C1 segment of cervical spinal cord (tissue), 14 donors: ENCODE measurements around the gene TXLNG.
"Not testable (repeated sequence)": the region's sequence is repeated elsewhere in the genome, so short reads cannot be mapped to it uniquely, and the experiment has no call there.

Experiments
- DNase-seq, 14 donors: peaks; one replicate each; lab custom pipeline; 2025; lab: John Stamatoyannopoulos, UW

The TXLNG gene

DNA sequence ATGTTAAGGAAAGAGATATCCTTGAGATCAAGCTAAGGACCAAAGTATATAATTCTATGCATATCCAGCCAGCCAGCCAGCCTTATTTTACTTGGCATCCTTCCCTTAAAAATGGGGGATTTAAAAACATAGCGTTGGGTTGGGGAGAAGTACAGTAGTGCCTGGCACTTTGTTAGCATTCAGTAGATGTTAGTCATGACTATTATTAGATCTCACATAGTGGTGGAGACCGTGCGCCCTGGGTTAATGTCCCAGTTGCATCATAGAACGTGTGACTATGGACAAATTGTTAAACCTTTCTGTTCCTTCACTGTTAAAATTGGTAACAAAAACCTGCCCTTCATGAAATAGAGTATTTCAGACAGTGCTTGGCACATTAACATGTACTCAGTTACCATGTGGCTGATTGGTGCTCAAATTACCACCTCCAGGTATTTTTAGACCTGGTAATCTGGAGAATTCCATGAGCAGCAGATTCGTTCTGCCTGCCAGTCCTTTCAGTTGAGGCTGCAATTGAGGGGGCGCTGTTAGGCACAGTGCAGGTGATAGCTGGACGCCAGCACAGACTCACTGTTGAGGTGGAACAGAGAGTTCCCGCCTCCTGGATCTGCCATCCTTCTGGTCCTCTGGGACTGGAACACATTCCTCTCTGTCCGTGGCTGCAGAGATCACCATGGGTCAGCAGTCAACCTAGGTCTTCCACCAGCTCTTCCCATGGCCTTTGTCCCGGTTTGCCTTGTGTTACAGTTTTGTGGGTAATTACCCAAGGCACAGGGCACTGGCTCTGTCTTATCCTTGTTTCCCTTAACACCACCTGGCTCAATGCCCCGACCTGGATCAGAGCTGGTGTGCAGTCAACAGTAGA lies 52.2 kb downstream of the TXLNG start:
- peak in 1 of 14 donors; percentile 8 for DNase-seq

- DNase-seq, result no peak
These were observed 53.1 kb downstream of the TXLNG start for GRCh38 chrX:16839219-16839851.

DNA sequence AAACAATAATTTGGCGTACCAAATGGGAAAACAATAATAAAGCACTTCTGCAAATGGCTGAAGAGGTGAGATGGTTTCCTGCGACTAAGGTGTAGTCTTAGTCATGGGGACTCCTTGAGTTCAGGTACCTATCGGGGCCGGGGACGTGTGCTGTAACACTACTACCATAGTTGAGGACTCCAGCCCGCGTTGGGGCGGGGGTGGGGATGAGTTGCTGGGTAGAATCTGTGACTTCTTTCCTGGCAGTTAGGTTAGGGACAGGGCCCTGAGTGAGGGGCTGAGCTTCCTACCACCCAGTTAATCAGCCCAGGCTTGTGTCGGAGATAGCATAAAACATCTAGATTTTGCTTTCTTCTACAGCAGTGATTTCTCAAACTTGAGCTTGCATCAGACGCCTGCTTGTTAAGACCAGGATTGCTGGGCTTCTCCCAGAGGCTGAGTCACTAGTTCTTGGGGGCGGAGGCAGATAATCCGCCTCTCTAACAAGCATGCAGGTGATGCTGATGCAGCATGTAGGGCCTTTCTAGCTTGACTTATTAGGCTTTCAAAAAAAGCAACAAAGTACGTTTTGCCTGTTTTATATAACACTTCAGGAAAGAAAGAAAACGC lies 53.7 kb downstream of the TXLNG start:
- DNase-seq, result no peak

DNA sequence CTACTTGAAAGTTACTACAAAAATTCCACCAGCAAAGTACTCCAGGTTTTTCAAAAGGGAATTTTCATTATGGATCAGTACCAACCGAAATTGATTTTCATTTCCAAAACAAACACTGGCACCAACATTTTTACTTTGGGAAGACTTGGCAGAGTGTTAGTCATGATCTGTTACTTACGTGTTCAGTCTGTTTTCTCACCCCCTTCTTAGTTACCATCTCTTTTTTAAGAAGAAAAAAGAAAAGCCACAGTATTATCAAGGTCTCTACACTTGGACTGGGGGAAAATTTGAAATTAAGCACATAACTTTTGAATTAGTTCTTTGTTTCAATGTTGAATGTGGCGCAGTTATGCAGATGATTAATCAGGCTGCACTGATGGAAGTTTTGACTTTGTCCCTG lies 56.4 kb downstream of the TXLNG start:
- DNase-seq, result no peak

- DNase-seq, result no peak
These were observed 57.1 kb downstream of the TXLNG start for GRCh38 chrX:16843208-16843909.

DNA sequence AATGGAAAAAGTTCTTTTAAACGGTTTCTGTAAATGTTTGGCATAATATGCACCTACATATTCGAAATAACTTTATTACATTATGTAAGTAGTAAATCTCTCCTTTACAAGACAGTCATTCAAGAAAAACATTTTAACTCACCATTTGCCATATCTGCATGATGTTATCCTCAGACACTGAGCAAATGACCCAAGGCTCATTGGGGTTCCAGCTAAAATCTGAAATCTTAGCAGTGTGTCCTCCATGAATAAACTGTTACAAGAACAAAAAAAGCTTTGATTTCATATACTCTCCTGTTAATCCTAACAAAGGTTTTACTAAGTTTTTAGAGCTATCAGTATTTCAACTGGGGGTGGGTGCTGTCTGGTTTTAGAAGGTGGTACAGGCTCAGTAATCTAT lies 59.4 kb downstream of the TXLNG start:
- no peak for DNase-seq

DNA sequence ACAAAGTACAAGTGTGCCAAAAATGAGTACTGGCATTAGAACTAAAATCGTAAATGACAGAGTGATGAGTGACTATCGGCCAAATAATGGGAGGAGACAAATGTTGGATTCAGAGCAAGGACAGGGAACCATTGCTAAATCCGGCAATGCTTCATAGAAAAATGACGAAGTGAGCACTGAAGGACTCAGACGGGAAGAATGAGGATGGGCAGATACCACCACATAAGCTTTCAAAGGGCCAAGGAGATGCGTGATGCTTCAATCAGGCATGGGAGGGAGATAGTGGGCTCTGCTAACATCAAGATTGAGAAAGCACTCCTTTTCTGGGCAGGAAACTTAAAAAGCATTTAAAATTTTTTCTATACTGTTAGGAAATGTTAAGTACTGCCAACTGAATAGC lies 62.3 kb downstream of the TXLNG start:
- no peak for DNase-seq

DNA sequence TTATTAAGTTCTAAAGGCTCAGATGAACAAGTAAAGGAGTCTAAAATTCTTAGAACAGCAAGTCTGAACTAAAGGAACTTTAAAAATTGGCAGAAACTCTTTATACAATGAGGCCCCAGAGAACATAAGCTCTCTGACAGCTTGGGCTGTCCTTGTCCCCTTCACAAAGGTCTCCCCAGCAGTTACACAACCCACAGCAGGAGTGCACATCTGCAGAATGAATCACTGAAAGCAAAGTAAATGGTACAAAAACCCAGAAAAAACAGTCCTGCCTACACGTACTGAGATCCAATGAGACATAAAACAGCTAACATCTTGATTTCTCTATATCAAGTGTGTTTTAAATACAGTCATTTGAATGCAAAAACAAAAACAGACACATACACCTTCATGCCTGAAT lies 65.2 kb downstream of the TXLNG start:
- no peak for DNase-seq

GRCh38 chrX:16851827-16852226 lies 65.6 kb downstream of the TXLNG start:
- DNase-seq, result no peak

- DNase-seq, result no peak
These were observed 66.4 kb downstream of the TXLNG start for GRCh38 chrX:16852617-16853179.

- no peak for DNase-seq
These were observed 67.3 kb downstream of the TXLNG start for GRCh38 chrX:16853537-16853936.

- no peak for DNase-seq
These were observed 69.3 kb downstream of the TXLNG start for GRCh38 chrX:16855363-16856075.

DNA sequence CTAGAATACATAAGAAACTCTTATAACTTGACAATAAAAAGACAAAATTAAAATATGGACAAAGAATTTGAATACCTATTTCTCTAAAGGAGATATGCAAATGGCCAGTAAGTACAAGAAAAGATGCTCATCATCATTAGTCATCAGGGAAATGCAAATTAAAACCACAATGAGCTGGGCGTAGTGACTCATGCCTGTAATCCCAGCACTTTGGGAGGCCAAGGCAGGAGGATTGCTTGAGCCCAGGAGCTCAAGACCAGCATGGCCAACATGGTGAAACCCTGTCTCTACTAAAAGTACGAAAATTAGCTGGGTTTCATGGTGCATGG lies 69.8 kb downstream of the TXLNG start:
- not testable (repeated sequence) for DNase-seq

GRCh38 chrX:16856744-16857143 lies 70.5 kb downstream of the TXLNG start:
- no peak for DNase-seq

- DNase-seq, result no peak
These were observed 76.6 kb downstream of the TXLNG start for GRCh38 chrX:16862829-16863228.

DNA sequence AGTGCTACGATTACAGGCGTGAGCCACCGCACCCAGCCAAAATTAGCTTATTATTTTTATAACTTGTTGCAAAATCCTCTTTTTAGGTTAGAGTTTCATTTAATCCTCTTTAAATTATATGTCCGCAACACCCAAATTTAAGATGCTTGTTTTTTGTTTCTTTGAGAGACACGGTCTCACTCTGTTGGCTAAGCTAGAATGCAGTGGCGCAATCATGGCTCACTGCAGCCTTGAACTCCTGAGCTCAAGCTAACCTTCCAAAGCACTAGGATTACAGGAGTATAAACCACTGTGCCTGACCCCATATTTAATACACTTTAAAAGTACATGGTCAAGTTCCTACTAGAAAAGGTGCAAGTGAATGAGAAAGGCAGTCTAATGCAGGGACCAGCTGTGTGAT lies 81.7 kb downstream of the TXLNG start:
- no peak for DNase-seq

- no peak for DNase-seq
These were observed 82.7 kb downstream of the TXLNG start for GRCh38 chrX:16868920-16869319.

DNA sequence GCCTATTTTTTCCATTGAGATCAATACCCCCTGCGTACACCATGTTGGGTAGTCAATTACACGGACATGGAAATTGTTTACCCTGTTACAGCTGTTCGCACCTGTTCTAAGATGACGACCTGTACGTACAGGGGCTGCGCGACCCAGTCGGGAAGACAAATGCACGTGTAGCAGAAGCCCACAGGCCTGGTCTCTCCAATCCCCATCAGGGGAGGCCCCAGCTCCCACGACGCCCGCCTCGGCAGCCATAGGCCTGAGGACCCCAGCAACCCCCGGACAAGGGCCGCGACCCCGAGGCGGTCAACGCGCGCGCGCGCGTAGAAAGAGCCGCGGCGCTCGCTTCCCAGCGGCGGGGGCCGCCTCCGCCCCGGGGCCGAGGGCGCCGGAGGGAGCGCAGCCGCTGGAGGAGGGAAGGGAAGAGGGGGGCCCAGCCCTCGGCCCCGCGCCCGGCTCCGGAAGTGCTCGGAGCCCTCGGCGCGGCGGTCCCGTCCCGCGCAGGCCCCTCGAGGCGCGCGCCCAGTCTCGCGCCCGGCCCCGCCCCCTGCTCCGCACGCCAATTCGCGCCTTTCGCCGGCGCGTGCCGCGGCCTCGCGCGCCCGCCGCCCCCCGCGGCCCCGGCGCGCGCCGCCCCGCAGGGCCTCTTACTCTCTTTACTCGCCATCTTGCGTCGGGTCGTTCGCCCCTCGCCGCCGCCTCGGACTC lies 83.3 kb downstream of the TXLNG start:
- DNase-seq, result peak in 5 of 14 donors; percentile 3 to 45 (median 25)

GRCh38 chrX:16870095-16870861 lies 84.0 kb downstream of the TXLNG start, which contains the start of gene RBBP7:
RBBP7 (minus strand) TSS chrX:16870362; CDS start chrX:16870053, 309 bp downstream.
- peak; percentile 29 to 96 (median 88) for DNase-seq
